22Rv1 (cell line): ENCODE results near the gene FBXL16.

Experiments
- CTCF ChIP-seq: fragments of 450-650 bp; IDR thresholded peaks from 2 replicates; pipeline ENCODE4 v1.5.1; 2017; ENCODE audit warnings: mild to moderate bottlenecking
- ZFX ChIP-seq: fragments of 450-650 bp; IDR thresholded peaks from 2 replicates; pipeline ENCODE4 v1.6.1; 2017; ENCODE audit warnings: antibody characterized with exemption, borderline replicate concordance

- no peak for TF ChIP-seq CTCF
- TF ChIP-seq ZFX = no peak
These were observed 44.3 kb downstream of the FBXL16 start for GRCh38 chr16:661184-661821.
